Measurements from ENCODE around the gene SCAMP5. TPM values are rescaled to one million over a fixed set of nuclear protein-coding genes. Genes with fewer than 3 reads are reported as not detected.

The SCAMP5 gene
- total RNA-seq, 4 donors from 2014 or later: 0.47 TPM; not detected in 3

- Histone ChIP-seq H3K4me1 (peaks cover 16 to 39% of the 10 kb centered on the region in 2 donors), H3K27me3 (no peaks in the 10 kb centered on the region), H3K4me3 (no peak overlapping the region), H3K9me3 (no peaks in the 10 kb centered on the region), H3K36me3 (no peaks in the 10 kb centered on the region), H3K27ac (peak overlapping the region in 1 of 4 donors; percentile 62)
- ATAC-seq: peak in 1 of 2 donors; percentile 6
- TF ChIP-seq CTCF (IDR thresholded peaks at IDR 0.05 in 4 of 5, conservative IDR thresholded peaks at IDR 0.05 in 1 of 5) (no peak), POLR2A (IDR thresholded peaks at IDR 0.05) (no peak)
- intact Hi-C loops (cut with DNase I; ENCODE audit: low total_unique reads) (loop anchor here (1.0 kb wide), 1 partner anchor 175 kb away; no protein-coding TSS in a partner anchor), in situ Hi-C loops (cut with MboI; ENCODE audit: low sequenced_read_pairs in 4 of 4) (loop anchor here (5.0 to 10.0 kb wide), 3 partner anchors 173 to 178 kb away; partner anchors contain the start of gene C15orf39 (in 3 of the 4))
- DNase-seq: no peak
These were observed 33.6 kb downstream of the SCAMP5 start for GRCh38 chr15:75028991-75029377.

- intact Hi-C loops (cut with DNase I; ENCODE audit: low total_unique reads) (loop anchor here (1.0 kb wide), 1 partner anchor 175 kb away; no protein-coding TSS in a partner anchor), in situ Hi-C loops (cut with MboI; ENCODE audit: low sequenced_read_pairs in 4 of 4) (loop anchor here (5.0 to 10.0 kb wide), 3 partner anchors 173 to 178 kb away; partner anchors contain the start of gene C15orf39 (in 3 of the 4))
- no peaks in the 10 kb centered on the region for H3K36me3 ChIP-seq
- H3K4me1 ChIP-seq: peaks cover 16 to 34% of the 10 kb centered on the region in 2 donors
- ATAC-seq (peak; percentile 83 to 84), DNase-seq (peak; percentile 80 to 84)
- peak overlapping the region; percentile 6 to 42 (median 32) for H3K4me3 ChIP-seq
- TF ChIP-seq CTCF (IDR thresholded peaks at IDR 0.05 in 4 of 5, conservative IDR thresholded peaks at IDR 0.05 in 1 of 5): peak; percentile 83 to 97 (median 94)
- no peak for TF ChIP-seq POLR2A (IDR thresholded peaks at IDR 0.05)
- H3K27me3 ChIP-seq: no peaks in the 10 kb centered on the region
- H3K9me3 ChIP-seq: no peaks in the 10 kb centered on the region
- H3K27ac ChIP-seq: peak overlapping the region; percentile 29 to 70 (median 62)
These were observed 34.1 kb downstream of the SCAMP5 start for GRCh38 chr15:75029378-75030022.

- H3K36me3 ChIP-seq: no peaks in the 10 kb centered on the region
- TF ChIP-seq POLR2A (IDR thresholded peaks at IDR 0.05) (no peak), CTCF (IDR thresholded peaks at IDR 0.05 in 4 of 5, conservative IDR thresholded peaks at IDR 0.05 in 1 of 5) (no peak)
- H3K4me3 ChIP-seq: peak overlapping the region in 1 of 4 donors; percentile 42
- peaks cover 16 to 28% of the 10 kb centered on the region in 2 donors for H3K4me1 ChIP-seq
- intact Hi-C loops (cut with DNase I; ENCODE audit: low total_unique reads): no loop called here
- in situ Hi-C loops (cut with MboI; ENCODE audit: low sequenced_read_pairs in 4 of 4): no loop called here
- H3K9me3 ChIP-seq: no peaks in the 10 kb centered on the region
- peak; percentile 12 to 18 for ATAC-seq
- no peaks in the 10 kb centered on the region for H3K27me3 ChIP-seq
- H3K27ac ChIP-seq: peak overlapping the region; percentile 29 to 70 (median 62)
- peak in 1 of 2 donors; percentile 33 for DNase-seq
These were observed 34.7 kb downstream of the SCAMP5 start for GRCh38 chr15:75030023-75030413.

- TF ChIP-seq CTCF (IDR thresholded peaks at IDR 0.05 in 4 of 5, conservative IDR thresholded peaks at IDR 0.05 in 1 of 5) (no peak), POLR2A (IDR thresholded peaks at IDR 0.05) (no peak)
- in situ Hi-C loops (cut with MboI; ENCODE audit: low sequenced_read_pairs in 4 of 4): no loop called here
- intact Hi-C loops (cut with DNase I; ENCODE audit: low total_unique reads): no loop called here
- DNase-seq: no peak
- H3K4me1 ChIP-seq: peaks cover 16 to 28% of the 10 kb centered on the region in 2 donors
- H3K9me3 ChIP-seq: no peaks in the 10 kb centered on the region
- no peaks in the 10 kb centered on the region for H3K27me3 ChIP-seq
- ATAC-seq: no peak
- peak overlapping the region; percentile 29 to 70 (median 62) for H3K27ac ChIP-seq
- H3K4me3 ChIP-seq: no peak overlapping the region
- no peaks in the 10 kb centered on the region for H3K36me3 ChIP-seq
These were observed 35.1 kb downstream of the SCAMP5 start for GRCh38 chr15:75030424-75030823.
